HepG2 (cell line): ENCODE measurements around the gene FAM78A. TPM values are rescaled to one million over a fixed set of nuclear protein-coding genes. Genes with fewer than 3 reads are reported as not detected.

ENCODE experiments used
- ARNT ChIP-seq: fragments of 450-650 bp; IDR thresholded peaks from 2 replicates; pipeline ENCODE4 v1.6.1; 2017
- BRD4 ChIP-seq: sonication (generic); formaldehyde crosslinking; IDR thresholded peaks from 2 replicates; pipeline ENCODE4 v1.4.0; 2020; ENCODE audit warnings: missing genetic modification reagents
- CBFB ChIP-seq: sonication (generic); formaldehyde crosslinking; IDR thresholded peaks from 2 replicates; pipeline ENCODE4 v1.4.0; 2020; ENCODE audit warnings: missing genetic modification reagents
- GABPB1 ChIP-seq: IDR thresholded peaks from 2 replicates; pipeline ENCODE4 v1.6.1; 2016; ENCODE audit warnings: mild to moderate bottlenecking, missing genetic modification reagents, moderate library complexity, missing compliant biosample characterization
- KAT2B ChIP-seq: fragments of 150-350 bp; IDR thresholded peaks from 2 replicates; pipeline ENCODE4 v1.6.1; 2014; ENCODE audit warnings: low read depth, low read length, borderline replicate concordance
- KLF12 ChIP-seq: sonication (generic); formaldehyde crosslinking; IDR thresholded peaks from 2 replicates; pipeline ENCODE4 v1.4.0; 2020; ENCODE audit warnings: missing genetic modification reagents, borderline replicate concordance
- MED8 ChIP-seq: sonication (generic); formaldehyde crosslinking; IDR thresholded peaks from 2 replicates; pipeline ENCODE4 v1.8.1; 2023; ENCODE audit warnings: mild to moderate bottlenecking, missing genetic modification reagents; ENCODE audit not compliant: insufficient replicate concordance
- NCOA5 ChIP-seq: sonication (generic); formaldehyde crosslinking; IDR thresholded peaks from 2 replicates; pipeline ENCODE4 v1.4.0; 2020; ENCODE audit warnings: missing genetic modification reagents
- PHF21A ChIP-seq: sonication (generic); formaldehyde crosslinking; IDR thresholded peaks from 2 replicates; pipeline ENCODE4 v1.5.0; 2020; ENCODE audit warnings: mild to moderate bottlenecking, missing genetic modification reagents
- REL ChIP-seq: sonication (generic); formaldehyde crosslinking; conservative IDR thresholded peaks from 2 replicates; pipeline ENCODE4 v1.8.0; 2022; ENCODE audit warnings: mild to moderate bottlenecking, missing genetic modification reagents, moderate library complexity
- SAP130 ChIP-seq: IDR thresholded peaks from 2 replicates; pipeline ENCODE4 v1.6.1; 2016; ENCODE audit warnings: low read depth
- SYNCRIP ChIP-seq: fragments of 200-400 bp; formaldehyde crosslinking; IDR thresholded peaks from 2 replicates; pipeline ENCODE4 v1.6.1; 2018; ENCODE audit warnings: mild to moderate bottlenecking, low read depth, low read length; ENCODE audit not compliant: insufficient read depth
- THAP11 ChIP-seq: IDR thresholded peaks from 2 replicates; pipeline ENCODE4 v1.6.1; 2016; ENCODE audit warnings: missing biosample characterization, missing genetic modification reagents
- ZKSCAN5 ChIP-seq: sonication (generic); formaldehyde crosslinking; IDR thresholded peaks from 2 replicates; pipeline ENCODE4 v1.5.1; 2020; ENCODE audit warnings: mild to moderate bottlenecking, missing genetic modification reagents
- ZNF12 ChIP-seq: sonication (generic); formaldehyde crosslinking; IDR thresholded peaks from 2 replicates; pipeline ENCODE4 v1.5.0; 2020; ENCODE audit warnings: missing genetic modification reagents
- polyA plus RNA-seq, 8 experiments: library from polyadenylated mRNA; depleted of rRNA in 3 of 8; stranded (reverse) in 7 of 8; unstranded in 1 of 8; fragments of >200 nt; fragmentation: Illumina TruSeq in 4 of 8; extraction: Trizol in 4 of 8; gene quantifications; 2 replicates each; pipeline versions ENCODE4 v1.2.1 to v1.2.3, GENCODE V29; 2011 to 2016; ENCODE audit warnings: low read depth in 4 of 8, missing spikeins in 1 of 8, mixed read lengths in 1 of 8; ENCODE audit not compliant: insufficient read depth in 1 of 8
- total RNA-seq, 5 experiments: library from RNA; depleted of rRNA; stranded (reverse); fragments of >200 nt; fragmentation: Illumina TruSeq; extraction: Trizol; gene quantifications; 2 replicates each; pipeline ENCODE4 v1.2.3, GENCODE V29; 2016; ENCODE audit warnings: low read depth in 1 of 5
- TF ChIP-seq, protein P1 (sequence below): IDR thresholded peaks from 2 replicates; pipeline ENCODE4 v1.6.1; 2016; ENCODE audit warnings: missing genetic modification reagents, missing compliant biosample characterization
- TF ChIP-seq, protein P2 (sequence below): sonication (generic); formaldehyde crosslinking; IDR thresholded peaks from 2 replicates; pipeline ENCODE4 v1.4.0; 2020; ENCODE audit warnings: missing genetic modification reagents, borderline replicate concordance
- TF ChIP-seq, protein P3 (sequence below): sonication (generic); formaldehyde crosslinking; IDR thresholded peaks from 2 replicates; pipeline ENCODE4 v1.5.1; 2020; ENCODE audit warnings: missing genetic modification reagents, mild to moderate bottlenecking, borderline replicate concordance
- TF ChIP-seq, protein P4 (sequence below): sonication (generic); formaldehyde crosslinking; IDR thresholded peaks from 2 replicates; pipeline ENCODE4 v1.4.0; 2020; ENCODE audit warnings: missing genetic modification reagents, mild to moderate bottlenecking, borderline replicate concordance
- TF ChIP-seq, protein P5 (sequence below): sonication (generic); formaldehyde crosslinking; IDR thresholded peaks from 2 replicates; pipeline ENCODE4 v1.4.0; 2020; ENCODE audit warnings: missing genetic modification reagents; ENCODE audit errors: not compliant biosample characterization
- TF ChIP-seq, protein P6 (sequence below): fragments of 450-650 bp; IDR thresholded peaks from 2 replicates; pipeline ENCODE4 v1.6.1; 2017; ENCODE audit warnings: mild to moderate bottlenecking

The FAM78A gene
- total and polyA plus RNA-seq, 2 of the 13 experiments (the other 11 are each of a cell fraction or from before 2014, with no cell fraction given) = 0.18 to 0.62 TPM

DNA sequence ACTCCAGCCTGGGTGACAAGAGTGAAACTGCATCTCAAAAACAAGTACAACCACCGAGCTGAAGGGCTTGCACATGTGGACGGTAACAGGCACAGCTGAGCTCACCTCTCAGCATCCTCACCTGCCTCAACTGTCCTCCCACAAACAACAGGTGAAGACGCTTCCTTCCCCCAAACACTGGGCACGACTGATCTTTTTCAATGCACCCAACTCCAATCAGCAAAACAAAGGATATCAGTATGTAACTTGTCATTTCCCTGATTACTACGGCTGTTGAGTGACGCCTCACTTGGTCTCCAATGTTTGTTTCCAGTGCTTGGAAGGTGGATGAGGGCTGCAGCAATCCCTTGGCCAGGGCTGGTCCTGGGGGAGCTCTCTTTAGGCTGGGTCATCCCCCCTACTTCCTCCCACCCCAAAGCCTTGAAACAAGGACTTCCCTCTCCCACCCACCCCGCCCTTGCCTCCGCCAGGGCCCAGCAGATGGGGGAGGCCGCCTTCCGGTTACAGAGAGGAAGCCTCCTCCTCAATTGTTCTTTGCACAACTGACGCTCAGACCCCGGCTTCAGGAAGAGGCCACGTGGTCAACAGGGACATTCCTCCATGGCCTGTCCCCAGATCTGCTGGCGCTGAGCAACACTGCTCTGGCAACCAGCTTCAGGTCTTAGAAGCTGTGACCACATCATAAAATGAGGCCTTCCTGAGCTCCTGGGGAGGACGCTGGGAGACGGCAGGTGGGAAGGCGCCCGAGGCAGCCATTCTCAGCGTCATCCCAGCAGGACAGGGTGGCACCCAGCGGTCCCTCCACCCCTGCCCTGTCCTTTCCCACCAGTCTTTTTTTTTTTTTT, 5.9 kb downstream of the FAM78A start (continued):
- TF ChIP-seq PHF21A (no peak), SYNCRIP (no peak), KLF12 (CRISPR knock-in tag) (no peak), GABPB1 (CRISPR knock-in tag) (no peak), MED8 (no peak), BRD4 (no peak), ZKSCAN5 (CRISPR knock-in tag) (no peak), ARNT (no peak), KAT2B (no peak), REL (no peak), NCOA5 (CRISPR knock-in tag) (no peak), THAP11 (peak; percentile 26; the same call in 1 of the 2 replicates), SAP130 (CRISPR knock-in tag) (peak; percentile 48), CBFB (no peak), ZNF12 (CRISPR knock-in tag) (no peak)
- TF ChIP-seq, protein P1, sequence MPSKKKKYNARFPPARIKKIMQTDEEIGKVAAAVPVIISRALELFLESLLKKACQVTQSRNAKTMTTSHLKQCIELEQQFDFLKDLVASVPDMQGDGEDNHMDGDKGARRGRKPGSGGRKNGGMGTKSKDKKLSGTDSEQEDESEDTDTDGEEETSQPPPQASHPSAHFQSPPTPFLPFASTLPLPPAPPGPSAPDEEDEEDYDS (CRISPR knock-in tag) = no peak
- TF ChIP-seq, protein P2, sequence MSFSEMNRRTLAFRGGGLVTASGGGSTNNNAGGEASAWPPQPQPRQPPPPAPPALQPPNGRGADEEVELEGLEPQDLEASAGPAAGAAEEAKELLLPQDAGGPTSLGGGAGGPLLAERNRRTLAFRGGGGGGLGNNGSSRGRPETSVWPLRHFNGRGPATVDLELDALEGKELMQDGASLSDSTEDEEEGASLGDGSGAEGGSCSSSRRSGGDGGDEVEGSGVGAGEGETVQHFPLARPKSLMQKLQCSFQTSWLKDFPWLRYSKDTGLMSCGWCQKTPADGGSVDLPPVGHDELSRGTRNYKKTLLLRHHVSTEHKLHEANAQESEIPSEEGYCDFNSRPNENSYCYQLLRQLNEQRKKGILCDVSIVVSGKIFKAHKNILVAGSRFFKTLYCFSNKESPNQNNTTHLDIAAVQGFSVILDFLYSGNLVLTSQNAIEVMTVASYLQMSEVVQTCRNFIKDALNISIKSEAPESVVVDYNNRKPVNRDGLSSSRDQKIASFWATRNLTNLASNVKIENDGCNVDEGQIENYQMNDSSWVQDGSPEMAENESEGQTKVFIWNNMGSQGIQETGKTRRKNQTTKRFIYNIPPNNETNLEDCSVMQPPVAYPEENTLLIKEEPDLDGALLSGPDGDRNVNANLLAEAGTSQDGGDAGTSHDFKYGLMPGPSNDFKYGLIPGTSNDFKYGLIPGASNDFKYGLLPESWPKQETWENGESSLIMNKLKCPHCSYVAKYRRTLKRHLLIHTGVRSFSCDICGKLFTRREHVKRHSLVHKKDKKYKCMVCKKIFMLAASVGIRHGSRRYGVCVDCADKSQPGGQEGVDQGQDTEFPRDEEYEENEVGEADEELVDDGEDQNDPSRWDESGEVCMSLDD (CRISPR knock-in tag) = no peak
- TF ChIP-seq, protein P3, sequence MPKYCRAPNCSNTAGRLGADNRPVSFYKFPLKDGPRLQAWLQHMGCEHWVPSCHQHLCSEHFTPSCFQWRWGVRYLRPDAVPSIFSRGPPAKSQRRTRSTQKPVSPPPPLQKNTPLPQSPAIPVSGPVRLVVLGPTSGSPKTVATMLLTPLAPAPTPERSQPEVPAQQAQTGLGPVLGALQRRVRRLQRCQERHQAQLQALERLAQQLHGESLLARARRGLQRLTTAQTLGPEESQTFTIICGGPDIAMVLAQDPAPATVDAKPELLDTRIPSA (CRISPR knock-in tag) = no peak
- TF ChIP-seq, protein P4, sequence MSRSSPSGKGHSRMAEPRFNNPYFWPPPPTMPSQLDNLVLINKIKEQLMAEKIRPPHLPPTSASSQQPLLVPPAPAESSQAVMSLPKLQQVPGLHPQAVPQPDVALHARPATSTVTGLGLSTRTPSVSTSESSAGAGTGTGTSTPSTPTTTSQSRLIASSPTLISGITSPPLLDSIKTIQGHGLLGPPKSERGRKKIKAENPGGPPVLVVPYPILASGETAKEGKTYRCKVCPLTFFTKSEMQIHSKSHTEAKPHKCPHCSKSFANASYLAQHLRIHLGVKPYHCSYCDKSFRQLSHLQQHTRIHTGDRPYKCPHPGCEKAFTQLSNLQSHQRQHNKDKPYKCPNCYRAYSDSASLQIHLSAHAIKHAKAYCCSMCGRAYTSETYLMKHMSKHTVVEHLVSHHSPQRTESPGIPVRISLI (CRISPR knock-in tag) = no peak
- TF ChIP-seq, protein P5, sequence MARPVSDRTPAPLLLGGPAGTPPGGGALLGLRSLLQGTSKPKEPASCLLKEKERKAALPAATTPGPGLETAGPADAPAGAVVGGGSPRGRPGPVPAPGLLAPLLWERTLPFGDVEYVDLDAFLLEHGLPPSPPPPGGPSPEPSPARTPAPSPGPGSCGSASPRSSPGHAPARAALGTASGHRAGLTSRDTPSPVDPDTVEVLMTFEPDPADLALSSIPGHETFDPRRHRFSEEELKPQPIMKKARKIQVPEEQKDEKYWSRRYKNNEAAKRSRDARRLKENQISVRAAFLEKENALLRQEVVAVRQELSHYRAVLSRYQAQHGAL (CRISPR knock-in tag) = no peak
- TF ChIP-seq, protein P6, sequence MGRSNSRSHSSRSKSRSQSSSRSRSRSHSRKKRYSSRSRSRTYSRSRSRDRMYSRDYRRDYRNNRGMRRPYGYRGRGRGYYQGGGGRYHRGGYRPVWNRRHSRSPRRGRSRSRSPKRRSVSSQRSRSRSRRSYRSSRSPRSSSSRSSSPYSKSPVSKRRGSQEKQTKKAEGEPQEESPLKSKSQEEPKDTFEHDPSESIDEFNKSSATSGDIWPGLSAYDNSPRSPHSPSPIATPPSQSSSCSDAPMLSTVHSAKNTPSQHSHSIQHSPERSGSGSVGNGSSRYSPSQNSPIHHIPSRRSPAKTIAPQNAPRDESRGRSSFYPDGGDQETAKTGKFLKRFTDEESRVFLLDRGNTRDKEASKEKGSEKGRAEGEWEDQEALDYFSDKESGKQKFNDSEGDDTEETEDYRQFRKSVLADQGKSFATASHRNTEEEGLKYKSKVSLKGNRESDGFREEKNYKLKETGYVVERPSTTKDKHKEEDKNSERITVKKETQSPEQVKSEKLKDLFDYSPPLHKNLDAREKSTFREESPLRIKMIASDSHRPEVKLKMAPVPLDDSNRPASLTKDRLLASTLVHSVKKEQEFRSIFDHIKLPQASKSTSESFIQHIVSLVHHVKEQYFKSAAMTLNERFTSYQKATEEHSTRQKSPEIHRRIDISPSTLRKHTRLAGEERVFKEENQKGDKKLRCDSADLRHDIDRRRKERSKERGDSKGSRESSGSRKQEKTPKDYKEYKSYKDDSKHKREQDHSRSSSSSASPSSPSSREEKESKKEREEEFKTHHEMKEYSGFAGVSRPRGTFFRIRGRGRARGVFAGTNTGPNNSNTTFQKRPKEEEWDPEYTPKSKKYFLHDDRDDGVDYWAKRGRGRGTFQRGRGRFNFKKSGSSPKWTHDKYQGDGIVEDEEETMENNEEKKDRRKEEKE = no peak
